ENCODE results near the gene SCN1A.

Gene SCN1A

DNA sequence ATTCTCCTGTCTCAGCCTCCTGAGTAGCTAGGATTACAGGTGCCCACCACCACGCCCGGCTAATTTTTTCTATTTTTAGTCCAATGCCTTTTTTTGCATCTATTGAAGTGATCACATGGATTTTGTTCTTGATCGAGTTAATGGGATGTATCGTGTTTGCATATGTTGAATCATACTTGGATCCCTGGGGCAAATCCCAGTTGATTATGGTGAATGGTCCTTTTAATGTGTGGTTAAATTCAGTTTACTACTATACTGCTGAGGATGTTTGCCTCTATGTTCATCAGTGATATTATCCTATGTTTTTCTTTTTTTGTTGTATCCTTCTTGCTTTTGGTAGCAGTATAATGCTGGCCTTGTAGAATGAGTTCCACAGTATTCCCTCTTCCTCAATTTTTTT is 166.0 kb downstream of the SCN1A start:
- no peak for DNase-seq

- no peak for DNase-seq
Measured at GRCh38 chr2:165959371-165959770, 168.4 kb downstream of the SCN1A start.

GRCh38 chr2:165958313-165958960 is 169.4 kb downstream of the SCN1A start:
- DNase-seq, result no peak

GRCh38 chr2:165957030-165957675 is 170.7 kb downstream of the SCN1A start:
- DNase-seq, result peak; percentile 11

DNA sequence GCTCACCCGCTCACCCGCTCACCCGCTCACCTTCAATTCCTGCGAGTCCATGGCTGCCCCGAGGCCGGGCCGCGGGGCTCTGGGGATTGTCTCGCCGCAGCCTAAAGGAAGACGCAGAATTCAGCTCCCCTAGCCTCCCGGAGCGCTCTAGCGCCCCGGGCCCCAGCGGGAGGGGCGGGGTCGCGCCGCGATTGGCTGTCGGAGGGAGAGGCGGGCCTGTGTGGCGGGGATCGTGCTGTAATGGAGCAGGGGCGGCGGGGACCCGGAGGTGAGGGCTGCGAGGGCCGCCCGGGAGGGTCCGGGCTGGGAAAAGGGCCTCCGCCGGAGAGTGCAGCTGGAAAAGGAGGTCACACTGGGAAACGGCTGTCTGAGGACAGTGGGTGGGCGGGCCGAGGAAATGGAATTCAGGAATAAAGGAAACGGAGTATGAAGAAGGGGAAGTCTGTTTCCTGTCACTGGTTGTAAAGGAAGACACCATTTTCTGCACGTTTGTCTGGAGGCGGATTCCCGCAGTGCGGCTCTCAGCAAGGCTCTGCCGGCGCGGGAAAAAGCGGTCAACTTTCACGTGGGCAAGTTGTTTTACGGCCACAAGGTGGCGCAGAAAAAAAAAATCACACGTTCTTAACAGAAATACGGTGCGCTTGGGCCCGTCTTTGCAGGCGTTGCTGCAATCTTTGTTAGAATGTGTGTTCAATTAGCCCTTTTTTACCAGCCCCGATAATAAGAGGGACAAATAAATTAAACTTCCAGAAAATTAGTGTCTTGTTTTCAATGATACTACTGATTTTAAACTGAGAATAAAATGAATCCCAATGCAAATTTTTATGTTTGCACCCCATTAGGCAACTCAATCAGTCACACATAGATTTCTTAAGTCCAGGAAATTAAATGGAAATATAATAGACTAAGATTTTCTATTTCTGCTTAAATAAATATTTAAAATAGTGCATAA is 173.9 kb downstream of the SCN1A start, which contains the start of gene TTC21B:
Gene TTC21B (minus strand): TSS at position 122 of the 952 bp plus-strand sequence. CDS start 71 bp downstream, at position 51.
- peak; percentile 91 for DNase-seq

- no peak for DNase-seq
Measured at GRCh38 chr2:165953306-165953654, 174.5 kb downstream of the SCN1A start.

- no peak for DNase-seq
Measured at GRCh38 chr2:165952741-165953211, 175.0 kb downstream of the SCN1A start.

- DNase-seq, result no peak
Measured at GRCh38 chr2:165952085-165952484, 175.7 kb downstream of the SCN1A start.

DNA sequence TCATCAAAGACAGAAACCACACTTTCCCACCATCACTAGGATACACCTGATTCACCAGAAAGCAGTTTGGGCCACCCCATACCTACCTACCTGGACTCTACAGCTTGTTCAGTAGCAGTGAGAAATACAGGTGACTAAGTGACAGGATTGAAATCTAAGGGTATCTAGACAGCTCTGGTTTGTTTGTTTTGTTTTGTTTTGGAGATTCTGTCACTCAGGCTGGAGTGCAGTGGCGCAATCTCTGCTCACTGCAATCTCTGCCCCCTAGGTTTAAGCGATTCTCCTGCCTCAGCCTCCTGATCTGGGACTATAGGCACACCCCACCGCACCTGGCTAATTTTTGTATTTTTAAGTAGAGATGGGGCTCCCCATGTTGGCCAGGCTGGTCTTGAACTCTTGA is 177.4 kb downstream of the SCN1A start:
- DNase-seq, result no peak

GRCh38 chr2:165941827-165942226 is 186.0 kb downstream of the SCN1A start:
- no peak for DNase-seq

DNA sequence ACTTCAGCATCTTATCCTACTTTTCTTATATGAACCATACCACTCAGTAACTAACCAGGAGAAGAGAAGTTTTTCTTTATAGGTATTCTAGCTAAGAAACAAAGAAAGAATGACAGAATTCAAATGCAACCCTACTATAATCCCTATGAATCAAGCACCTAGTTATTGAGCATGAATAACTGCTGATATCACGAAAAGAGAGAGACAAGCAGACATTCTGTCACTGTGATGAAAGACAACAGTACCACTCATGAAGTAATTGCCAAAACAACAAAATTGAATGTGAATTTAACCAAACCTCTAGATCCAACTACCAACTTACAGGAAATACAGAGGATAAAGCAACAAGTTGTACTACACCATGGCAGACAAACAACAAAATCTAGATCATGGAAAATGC is 189.6 kb downstream of the SCN1A start:
- no peak for DNase-seq

All from T1000 (cell line).